HepG2 (cell line): ENCODE results near the gene MTFP1. TPM values are rescaled to one million over a fixed set of nuclear protein-coding genes. Genes with fewer than 3 reads are reported as not detected.
A peak's percentile ranks its signal among the peaks of the same experiment; 100 is the strongest.

Source experiments
- ATAC-seq: fragments of 200-7000 bp; cut with Tn5 transposase; 3 replicates; pipeline ENCODE4 v1.9.1; 2020; ENCODE audit warnings: mild to moderate bottlenecking, moderate library complexity
- BruUV-seq: library from RNA; stranded (reverse); fragments of 400-500 nt; replicated peaks from 2 replicates; lab custom pipeline; 2021; lab: Mats Ljungman, UMichigan
- CTCF ChIA-PET: fragments of 300-600 bp; formaldehyde crosslinking; extraction: SDS; loops from one replicate; lab custom pipeline; 2021; ENCODE audit warnings: low total read pairs, inconsistent platforms, low intra/inter-chr PET ratio; lab: Yijun Ruan, JAX
- POLR2A ChIA-PET: fragments of 350-600 bp; sonication (Branson Sonifier 250); formaldehyde crosslinking; loops from one replicate; lab custom pipeline; 2020; ENCODE audit warnings: antibody characterized with exemption, inconsistent platforms; lab: Yijun Ruan, JAX
- DNase-seq: peaks from one replicate; pipeline ENCODE4 v3.0.0-alpha.2; 2015; ENCODE audit warnings: low spot score
- FAIRE-seq: peaks from 3 replicates; lab custom pipeline; 2011; peaks lifted over from hg19 to GRCh38; lab: Jason Lieb, UNC
- H2AFZ ChIP-seq: one replicate; pipeline ENCODE4 v1.6.1; 2011; ENCODE audit warnings: low read length, inconsistent platforms
- H3K27ac ChIP-seq: fragments of 300-600 bp; 3 replicates; pipeline ENCODE4 v1.8.0; 2011; ENCODE audit warnings: mixed run types, mild to moderate bottlenecking, mixed read lengths, low read length, inconsistent platforms; ENCODE audit not compliant: insufficient read depth; ENCODE audit errors: extremely low read length
- H3K27me3 ChIP-seq, 2 experiments: fragments of 200-600 bp in 1 of 2; 2 replicates in 1 of 2; 3 replicates in 1 of 2; pipeline versions ENCODE4 v1.6.0 to v1.8.0; 2011; ENCODE audit warnings: low read length in 2 of 2, mild to moderate bottlenecking in 2 of 2, moderate library complexity in 2 of 2, inconsistent platforms in 1 of 2; ENCODE audit not compliant: insufficient read depth in 2 of 2, control insufficient read depth in 1 of 2
- H3K36me3 ChIP-seq, 2 experiments: fragments of 200-600 bp in 1 of 2; replicated peaks in 1 of 2; 2 replicates in 1 of 2; 3 replicates in 1 of 2; pipeline versions ENCODE4 v1.5.1 to v1.8.0; 2011; ENCODE audit warnings: low read length in 2 of 2, inconsistent platforms in 1 of 2; ENCODE audit not compliant: insufficient read depth in 2 of 2, control insufficient read depth in 1 of 2
- H3K4me1 ChIP-seq: 2 replicates; pipeline ENCODE4 v1.5.1; 2012; ENCODE audit warnings: low read length, inconsistent platforms; ENCODE audit not compliant: insufficient read depth
- H3K4me2 ChIP-seq: 2 replicates; pipeline ENCODE4 v1.6.0; 2011; ENCODE audit warnings: low read depth, low read length, inconsistent platforms
- H3K4me3 ChIP-seq, 3 experiments: fragments of 200-600 bp in 1 of 3; sonication (generic), shearing (Covaris generic) in 1 of 3; replicated peaks in 1 of 3; 2 replicates each; pipeline ENCODE4 v1.5.1; 2011 to 2016; ENCODE audit warnings: low read length in 3 of 3, inconsistent platforms in 2 of 3, low read depth in 2 of 3, mild to moderate bottlenecking in 2 of 3, control low read depth in 1 of 3, mixed read lengths in 1 of 3; ENCODE audit not compliant: insufficient read depth in 1 of 3
- H3K79me2 ChIP-seq: one replicate; pipeline ENCODE4 v1.6.1; 2011; ENCODE audit warnings: low read length, inconsistent platforms; ENCODE audit not compliant: insufficient read depth
- H3K9ac ChIP-seq: 2 replicates; pipeline ENCODE4 v1.6.0; 2011; ENCODE audit warnings: mild to moderate bottlenecking, low read depth, low read length, inconsistent platforms; ENCODE audit not compliant: insufficient read depth
- H3K9me3 ChIP-seq: 2 replicates; pipeline ENCODE4 v1.5.1; 2012; ENCODE audit warnings: mild to moderate bottlenecking, low read length
- H4K20me1 ChIP-seq: 2 replicates; pipeline ENCODE4 v1.6.0; 2011; ENCODE audit warnings: inconsistent platforms, mild to moderate bottlenecking, low read length, moderate library complexity; ENCODE audit not compliant: insufficient read depth
- DR1 ChIP-seq: sonication (generic); formaldehyde crosslinking; IDR thresholded peaks from 2 replicates; pipeline ENCODE4 v1.8.0; 2021; ENCODE audit warnings: mild to moderate bottlenecking, missing genetic modification reagents, inconsistent platforms
- EEA1 ChIP-seq: sonication (generic); formaldehyde crosslinking; IDR thresholded peaks from 2 replicates; pipeline ENCODE4 v1.5.1; 2020; ENCODE audit warnings: mild to moderate bottlenecking, missing genetic modification reagents, borderline replicate concordance
- FOXA3 ChIP-seq: IDR thresholded peaks from 2 replicates; pipeline ENCODE4 v1.6.1; 2016; ENCODE audit warnings: missing genetic modification reagents, missing compliant biosample characterization
- HNRNPH1 ChIP-seq: fragments of 200-400 bp; formaldehyde crosslinking; optimal IDR thresholded peaks from 2 replicates; pipeline ENCODE3; 2017; ENCODE audit warnings: mild to moderate bottlenecking, low read depth, low read length
- LBX2 ChIP-seq: sonication (generic); formaldehyde crosslinking; IDR thresholded peaks from 2 replicates; pipeline ENCODE4 v1.5.0; 2020; ENCODE audit warnings: missing genetic modification reagents, mild to moderate bottlenecking, borderline replicate concordance
- MAF1 ChIP-seq: sonication (generic); formaldehyde crosslinking; IDR thresholded peaks from 2 replicates; pipeline ENCODE4 v1.5.0; 2020; ENCODE audit warnings: missing genetic modification reagents, borderline replicate concordance
- MBD4 ChIP-seq: IDR thresholded peaks from 2 replicates; pipeline ENCODE4 v1.6.1; 2012; ENCODE audit warnings: low read length, inconsistent platforms, borderline replicate concordance
- NONO ChIP-seq, 2 experiments: fragments of 450-650 bp in 1 of 2; sonication (generic) in 1 of 2; formaldehyde crosslinking in 1 of 2; IDR thresholded peaks in 1 of 2; conservative IDR thresholded peaks in 1 of 2; 2 replicates each; pipeline versions ENCODE4 v1.6.1 to v1.8.0; 2017 to 2022; ENCODE audit warnings: mild to moderate bottlenecking in 1 of 2, missing genetic modification reagents in 1 of 2, moderate library complexity in 1 of 2
- POLR2A ChIP-seq, 2 experiments: IDR thresholded peaks; 2 replicates each; pipeline ENCODE4 v1.6.1; 2011; ENCODE audit warnings: low read depth in 2 of 2, low read length in 2 of 2, mild to moderate bottlenecking in 1 of 2, moderate library complexity in 1 of 2; ENCODE audit not compliant: insufficient read depth in 1 of 2
- POLR2AphosphoS5 ChIP-seq: IDR thresholded peaks from 2 replicates; pipeline ENCODE4 v1.6.1; 2012; ENCODE audit warnings: low read depth, low read length
- RBM39 ChIP-seq: fragments of 200-400 bp; formaldehyde crosslinking; IDR thresholded peaks from one replicate; pipeline ENCODE4 v1.6.1; 2018; ENCODE audit warnings: antibody characterized with exemption, mild to moderate bottlenecking, low read depth, low read length; ENCODE audit not compliant: poor library complexity, severe bottlenecking
- SNAI1 ChIP-seq: sonication (generic); formaldehyde crosslinking; IDR thresholded peaks from 2 replicates; pipeline ENCODE4 v1.5.0; 2020; ENCODE audit warnings: mild to moderate bottlenecking, missing genetic modification reagents, borderline replicate concordance
- SOX6 ChIP-seq, 2 experiments: fragments of 450-650 bp in 1 of 2; sonication (generic) in 1 of 2; formaldehyde crosslinking in 1 of 2; IDR thresholded peaks; 2 replicates each; pipeline versions ENCODE4 v1.4.0 to v1.6.1; 2017 to 2020; ENCODE audit warnings: antibody characterized with exemption in 1 of 2, mild to moderate bottlenecking in 1 of 2, missing genetic modification reagents in 1 of 2
- ZFP91 ChIP-seq: sonication (generic); formaldehyde crosslinking; IDR thresholded peaks from 2 replicates; pipeline ENCODE4 v1.9.0; 2022; ENCODE audit warnings: missing genetic modification reagents, mild to moderate bottlenecking, borderline replicate concordance
- ZNF235 ChIP-seq: sonication (generic); formaldehyde crosslinking; IDR thresholded peaks from 2 replicates; pipeline ENCODE4 v1.8.1; 2023; ENCODE audit warnings: mild to moderate bottlenecking, missing genetic modification reagents, borderline replicate concordance
- ZNF296 ChIP-seq: sonication (generic); formaldehyde crosslinking; conservative IDR thresholded peaks from 2 replicates; pipeline ENCODE4 v1.5.0; 2020; ENCODE audit warnings: mild to moderate bottlenecking, missing genetic modification reagents
- ZNF350 ChIP-seq: sonication (generic); formaldehyde crosslinking; IDR thresholded peaks from 2 replicates; pipeline ENCODE4 v1.4.0; 2020; ENCODE audit warnings: mild to moderate bottlenecking, low read depth, missing genetic modification reagents, borderline replicate concordance
- ZNF709 ChIP-seq: sonication (generic); formaldehyde crosslinking; IDR thresholded peaks from 2 replicates; pipeline ENCODE4 v1.5.0; 2020; ENCODE audit warnings: mild to moderate bottlenecking, missing genetic modification reagents
- WGBS: methylation state at CpG from one replicate; pipeline ENCODE4 v1.1.6; 2017; ENCODE audit warnings: low lambda C conversion rate; 5-methylcytosine and 5-hydroxymethylcytosine counted together
- in situ Hi-C: cut with HindIII; loops from 2 replicates; pipeline ENCODE4 v1.10.0; 2017; ENCODE audit warnings: low pct_unique_long_range_greater_than_20kb; ENCODE audit not compliant: extremely low pct_ligation_motif_present
- intact Hi-C: fragments of 100-400 bp; cut with micrococcal nuclease; formaldehyde crosslinking; loops from one replicate; pipeline ENCODE4 v1.10.0; 2022; ENCODE audit not compliant: unreplicated experiment
- polyA plus RNA-seq, 8 experiments: library from polyadenylated mRNA; depleted of rRNA in 3 of 8; stranded (reverse) in 7 of 8; unstranded in 1 of 8; fragments of >200 nt; fragmentation: Illumina TruSeq in 4 of 8; extraction: Trizol in 4 of 8; gene quantifications; 2 replicates each; pipeline versions ENCODE4 v1.2.1 to v1.2.3, GENCODE V29; 2011 to 2016; ENCODE audit warnings: low read depth in 4 of 8, missing spikeins in 1 of 8, mixed read lengths in 1 of 8; ENCODE audit not compliant: insufficient read depth in 1 of 8
- total RNA-seq, 5 experiments: library from RNA; depleted of rRNA; stranded (reverse); fragments of >200 nt; fragmentation: Illumina TruSeq; extraction: Trizol; gene quantifications; 2 replicates each; pipeline ENCODE4 v1.2.3, GENCODE V29; 2016; ENCODE audit warnings: low read depth in 1 of 5
- TF ChIP-seq, protein P1 (sequence below): IDR thresholded peaks from 2 replicates; pipeline ENCODE4 v1.6.1; 2018; ENCODE audit warnings: missing genetic modification reagents

Gene MTFP1
- total and polyA plus RNA-seq, 2 of the 13 experiments (the other 11 are each of a cell fraction or from before 2014, with no cell fraction given): 29.5 to 45.6 TPM

- no peak overlapping the region for H2AFZ ChIP-seq
- WGBS: 27% methylated on average over 2 of the region's 11 CpGs
- H3K36me3 ChIP-seq: no peaks in the 10 kb centered on the region
- H3K9me3 ChIP-seq: no peaks in the 10 kb centered on the region
- H3K4me2 ChIP-seq: peak overlapping the region; percentile 94
- peak overlapping the region; percentile 58 for H3K9ac ChIP-seq
- intact Hi-C loops: no loop called here
- peaks cover 64% of the 10 kb centered on the region for H3K4me1 ChIP-seq
- ChIA-PET POLR2A (interaction anchor here (1.7 to 10.2 kb wide), 4 partner anchors 8 to 26 kb away, joined by 6 to 164 read pairs (median 8); partner anchors contain the start of genes MTFP1 and RNF215), CTCF (no interaction called here)
- no peaks in the 10 kb centered on the region for H3K79me2 ChIP-seq
- peak overlapping the region; percentile 67 to 84 (median 74) for H3K4me3 ChIP-seq
- peaks cover 0 to 4% of the 10 kb centered on the region in 2 experiments; a peak in 1 of 5 replicates for H3K27me3 ChIP-seq
- FAIRE-seq: no peak
- DNase-seq: no peak
- in situ Hi-C loops: loop anchor here (25.0 kb wide), 1 partner anchor 286 kb away; no protein-coding TSS in a partner anchor
- no TSS peak for BruUV-seq
- no peaks in the 10 kb centered on the region for H4K20me1 ChIP-seq
- H3K27ac ChIP-seq: no peak overlapping the region
- ATAC-seq: peak; percentile 58
- peak in 1 of 2 experiments; percentile 38; a peak in 1 of 4 replicates for TF ChIP-seq POLR2A (IDR thresholded peaks at IDR 0.05; ENCODE audit: insufficient read depth in 1 of 2, low read depth in 2 of 2, low read length in 2 of 2)
- no peak for TF ChIP-seq LBX2 (CRISPR knock-in tag)
- no peak for TF ChIP-seq FOXA3
- TF ChIP-seq DR1 (CRISPR knock-in tag): 0 out of 2 replicates have a peak, but pooled peaks have one; percentile 28
- TF ChIP-seq ZNF350 (CRISPR knock-in tag): no peak
- 0 out of 2 replicates have a peak, but pooled peaks have one; percentile 43 for TF ChIP-seq SNAI1 (CRISPR knock-in tag)
- no peak for TF ChIP-seq MBD4
- TF ChIP-seq, protein P1, sequence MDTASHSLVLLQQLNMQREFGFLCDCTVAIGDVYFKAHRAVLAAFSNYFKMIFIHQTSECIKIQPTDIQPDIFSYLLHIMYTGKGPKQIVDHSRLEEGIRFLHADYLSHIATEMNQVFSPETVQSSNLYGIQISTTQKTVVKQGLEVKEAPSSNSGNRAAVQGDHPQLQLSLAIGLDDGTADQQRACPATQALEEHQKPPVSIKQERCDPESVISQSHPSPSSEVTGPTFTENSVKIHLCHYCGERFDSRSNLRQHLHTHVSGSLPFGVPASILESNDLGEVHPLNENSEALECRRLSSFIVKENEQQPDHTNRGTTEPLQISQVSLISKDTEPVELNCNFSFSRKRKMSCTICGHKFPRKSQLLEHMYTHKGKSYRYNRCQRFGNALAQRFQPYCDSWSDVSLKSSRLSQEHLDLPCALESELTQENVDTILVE: no peak
- peak; percentile 24; the same call in 1 of the 2 replicates for TF ChIP-seq ZFP91
- TF ChIP-seq EEA1 (CRISPR knock-in tag): no peak
- no peak for TF ChIP-seq NONO (IDR thresholded peaks at IDR 0.05)
- 0 out of 2 replicates have a peak, but pooled peaks have one; percentile 23 for TF ChIP-seq NONO (CRISPR knock-in tag; conservative IDR thresholded peaks at IDR 0.05)
- TF ChIP-seq ZNF709 (CRISPR knock-in tag): no peak
- peak; percentile 85; the same call in 1 of the 2 replicates for TF ChIP-seq ZNF296 (CRISPR knock-in tag)
- TF ChIP-seq MAF1 (CRISPR knock-in tag): no peak
- TF ChIP-seq HNRNPH1: no peak
- peak; percentile 26 for TF ChIP-seq RBM39
- 0 out of 2 replicates have a peak, but pooled peaks have one; percentile 20 for TF ChIP-seq POLR2AphosphoS5
- TF ChIP-seq SOX6 (IDR thresholded peaks at IDR 0.05): no peak
- 0 out of 2 replicates have a peak, but pooled peaks have one; percentile 15 for TF ChIP-seq SOX6 (CRISPR knock-in tag; IDR thresholded peaks at IDR 0.05)
- TF ChIP-seq ZNF235 (CRISPR knock-in tag): no peak
Measured at GRCh38 chr22:30397656-30398635, 27.6 kb upstream of the MTFP1 start.
